ENCODE measurements around the gene NBL1.

Gene NBL1

GRCh38 chr1:19645411-19646251 lies 1.5 kb downstream of the NBL1 start:
- no peak for DNase-seq (ENCODE audit: low read depth in 2 of 3, low spot score in 1 of 3)

GRCh38 chr1:19646377-19647319 lies 2.5 kb downstream of the NBL1 start:
- DNase-seq (ENCODE audit: low read depth in 2 of 3, low spot score in 1 of 3): no peak

GRCh38 chr1:19647643-19648042 lies 3.5 kb downstream of the NBL1 start:
- DNase-seq (ENCODE audit: low read depth in 2 of 3, low spot score in 1 of 3): no peak

GRCh38 chr1:19648239-19648638 lies 4.1 kb downstream of the NBL1 start:
- DNase-seq (ENCODE audit: low read depth in 2 of 3, low spot score in 1 of 3): no peak

GRCh38 chr1:19648689-19649088 lies 4.6 kb downstream of the NBL1 start:
- no peak for DNase-seq (ENCODE audit: low read depth in 2 of 3, low spot score in 1 of 3)

- DNase-seq (ENCODE audit: low read depth in 2 of 3, low spot score in 1 of 3): no peak
Measured at GRCh38 chr1:19650416-19651140, 6.5 kb downstream of the NBL1 start.

GRCh38 chr1:19651141-19651737 lies 7.1 kb downstream of the NBL1 start:
- peak in 1 of 3 donors; percentile 21 for DNase-seq (ENCODE audit: low read depth in 2 of 3, low spot score in 1 of 3)

GRCh38 chr1:19654386-19654785 lies 10.3 kb downstream of the NBL1 start:
- no peak for DNase-seq (ENCODE audit: low read depth in 2 of 3, low spot score in 1 of 3)

GRCh38 chr1:19654886-19655717 lies 11.0 kb downstream of the NBL1 start:
- DNase-seq (ENCODE audit: low read depth in 2 of 3, low spot score in 1 of 3): no peak

- no peak for DNase-seq (ENCODE audit: low read depth in 2 of 3, low spot score in 1 of 3)
Measured at GRCh38 chr1:19655718-19656080, 11.6 kb downstream of the NBL1 start.

GRCh38 chr1:19656134-19656779 lies 12.1 kb downstream of the NBL1 start:
- DNase-seq (ENCODE audit: low read depth in 2 of 3, low spot score in 1 of 3): no peak

- DNase-seq (ENCODE audit: low read depth in 2 of 3, low spot score in 1 of 3): no peak
Measured at GRCh38 chr1:19656780-19657466, 12.8 kb downstream of the NBL1 start.

- no peak for DNase-seq (ENCODE audit: low read depth in 2 of 3, low spot score in 1 of 3)
Measured at GRCh38 chr1:19657511-19657910, 13.4 kb downstream of the NBL1 start.

- no peak for DNase-seq (ENCODE audit: low read depth in 2 of 3, low spot score in 1 of 3)
Measured at GRCh38 chr1:19658186-19658585, 14.1 kb downstream of the NBL1 start.

GRCh38 chr1:19661721-19662228 lies 17.7 kb downstream of the NBL1 start:
- peak in 2 of 3 donors; percentile 30 to 60 for DNase-seq (ENCODE audit: low read depth in 2 of 3, low spot score in 1 of 3)

GRCh38 chr1:19662313-19662712 lies 18.2 kb downstream of the NBL1 start:
- DNase-seq (ENCODE audit: low read depth in 2 of 3, low spot score in 1 of 3): no peak

- DNase-seq (ENCODE audit: low read depth in 2 of 3, low spot score in 1 of 3): no peak
Measured at GRCh38 chr1:19664453-19665185, 20.5 kb downstream of the NBL1 start, which contains the start of gene HTR6. Gene HTR6 (plus strand): TSS chr1:19664875. CDS start chr1:19665754, 879 bp downstream.

- DNase-seq (ENCODE audit: low read depth in 2 of 3, low spot score in 1 of 3): no peak
Measured at GRCh38 chr1:19665186-19665495, 21.0 kb downstream of the NBL1 start.
